Keratinocyte (primary cell): ENCODE results near the gene COG4. TPM values are rescaled to one million over a fixed set of nuclear protein-coding genes. Genes with fewer than 3 reads are reported as not detected.

ENCODE experiments used
- DNase-seq: peaks from one replicate; pipeline ENCODE4 v3.0.0-alpha.2; 2011; ENCODE audit warnings: low read depth, missing footprints, low spot score
- FAIRE-seq: peaks from 2 replicates; lab custom pipeline; 2011; peaks lifted over from hg19 to GRCh38; lab: Jason Lieb, UNC
- H2AFZ ChIP-seq: 2 replicates; pipeline ENCODE4 v1.6.0; 2012; ENCODE audit warnings: low read length, control low read depth, inconsistent platforms; ENCODE audit not compliant: control insufficient read depth
- H3K27ac ChIP-seq: 2 replicates; pipeline ENCODE4 v1.5.1; 2011; ENCODE audit warnings: low read length; ENCODE audit not compliant: control insufficient read depth, insufficient read depth
- H3K27me3 ChIP-seq: 3 replicates; pipeline ENCODE4 v1.6.0; 2011; ENCODE audit warnings: low read length; ENCODE audit not compliant: control insufficient read depth, insufficient read depth; ENCODE audit errors: extremely low read depth
- H3K36me3 ChIP-seq, 2 experiments: 2 replicates in 1 of 2; 3 replicates in 1 of 2; pipeline ENCODE4 v1.5.1; 2011; ENCODE audit warnings: low read length in 2 of 2, mild to moderate bottlenecking in 1 of 2; ENCODE audit not compliant: control insufficient read depth in 2 of 2, insufficient read depth in 2 of 2; ENCODE audit errors: extremely low read depth in 1 of 2
- H3K4me1 ChIP-seq: 3 replicates; pipeline ENCODE4 v1.5.1; 2011; ENCODE audit warnings: low read length; ENCODE audit not compliant: control insufficient read depth, insufficient read depth; ENCODE audit errors: extremely low read depth
- H3K4me2 ChIP-seq: 3 replicates; pipeline ENCODE4 v1.6.0; 2011; ENCODE audit warnings: low read depth, low read length; ENCODE audit not compliant: control insufficient read depth, insufficient read depth; ENCODE audit errors: extremely low read depth
- H3K4me3 ChIP-seq, 3 experiments: fragments of 200-600 bp in 1 of 3; sonication (generic) in 1 of 3; 2 replicates in 2 of 3; 3 replicates in 1 of 3; pipeline ENCODE4 v1.5.1; 2011 to 2016; ENCODE audit warnings: low read length in 3 of 3, mild to moderate bottlenecking in 3 of 3, control low read depth in 2 of 3, inconsistent platforms in 1 of 3, low read depth in 1 of 3, mixed read lengths in 1 of 3, mixed run types in 1 of 3, moderate library complexity in 1 of 3; ENCODE audit not compliant: control insufficient read depth in 2 of 3, insufficient read depth in 2 of 3; ENCODE audit errors: extremely low read depth in 1 of 3
- H3K79me2 ChIP-seq: 2 replicates; pipeline ENCODE4 v1.6.0; 2012; ENCODE audit warnings: low read length; ENCODE audit not compliant: control insufficient read depth, insufficient read depth
- H3K9ac ChIP-seq: 3 replicates; pipeline ENCODE4 v1.6.0; 2011; ENCODE audit warnings: low read length; ENCODE audit not compliant: control insufficient read depth, insufficient read depth; ENCODE audit errors: extremely low read depth
- H3K9me1 ChIP-seq: 3 replicates; pipeline ENCODE4 v1.6.0; 2011; ENCODE audit warnings: low read length; ENCODE audit not compliant: control insufficient read depth, insufficient read depth; ENCODE audit errors: extremely low read depth
- H3K9me3 ChIP-seq: 2 replicates; pipeline ENCODE4 v1.5.1; 2012; ENCODE audit warnings: low read depth, low read length; ENCODE audit not compliant: control insufficient read depth
- H4K20me1 ChIP-seq: 3 replicates; pipeline ENCODE4 v1.6.0; 2011; ENCODE audit warnings: low read length; ENCODE audit not compliant: control insufficient read depth, insufficient read depth; ENCODE audit errors: extremely low read depth
- EZH2 ChIP-seq: IDR thresholded peaks from one replicate; pipeline ENCODE4 v1.6.1; 2012; ENCODE audit warnings: inconsistent platforms, mild to moderate bottlenecking, low read length, moderate library complexity
- dilution Hi-C: fragments of 300-500 bp; cut with MboI; formaldehyde crosslinking; loops from one replicate; pipeline ENCODE4 v1.7.0; 2020; ENCODE audit warnings: low sequenced_read_pairs; ENCODE audit not compliant: extremely low pct_ligation_motif_present
- polyA plus RNA-seq, 5 experiments: library from polyadenylated mRNA; depleted of rRNA in 3 of 5; stranded (reverse) in 3 of 5; stranded (forward) in 1 of 5; unstranded in 1 of 5; fragments of >200 nt; gene quantifications; 1 replicate in 1 of 5; 2 replicates in 3 of 5; 3 replicates in 1 of 5; pipeline versions ENCODE4 v1.2.1 to v1.2.3, GENCODE V29; 2011 to 2012; ENCODE audit warnings: missing spikeins in 2 of 5, low read depth in 1 of 5, low replicate concordance in 1 of 5
- TF ChIP-seq, protein P1 (sequence below), 3 experiments: IDR thresholded peaks in 1 of 3; conservative IDR thresholded peaks in 1 of 3; optimal IDR thresholded peaks in 1 of 3; 2 replicates in 2 of 3; 3 replicates in 1 of 3; pipeline versions ENCODE3 to v1.5.1; 2011; ENCODE audit warnings: low read length in 3 of 3, mild to moderate bottlenecking in 3 of 3, moderate library complexity in 2 of 3, control low read depth in 1 of 3, inconsistent platforms in 1 of 3; ENCODE audit not compliant: insufficient read depth in 2 of 3; ENCODE audit errors: extremely low read depth in 1 of 3

COG4 gene
- polyA plus RNA-seq, 1 donor (not counting 4 experiments of a cell fraction or from before 2014, with no cell fraction given), result 38.9 TPM

DNA sequence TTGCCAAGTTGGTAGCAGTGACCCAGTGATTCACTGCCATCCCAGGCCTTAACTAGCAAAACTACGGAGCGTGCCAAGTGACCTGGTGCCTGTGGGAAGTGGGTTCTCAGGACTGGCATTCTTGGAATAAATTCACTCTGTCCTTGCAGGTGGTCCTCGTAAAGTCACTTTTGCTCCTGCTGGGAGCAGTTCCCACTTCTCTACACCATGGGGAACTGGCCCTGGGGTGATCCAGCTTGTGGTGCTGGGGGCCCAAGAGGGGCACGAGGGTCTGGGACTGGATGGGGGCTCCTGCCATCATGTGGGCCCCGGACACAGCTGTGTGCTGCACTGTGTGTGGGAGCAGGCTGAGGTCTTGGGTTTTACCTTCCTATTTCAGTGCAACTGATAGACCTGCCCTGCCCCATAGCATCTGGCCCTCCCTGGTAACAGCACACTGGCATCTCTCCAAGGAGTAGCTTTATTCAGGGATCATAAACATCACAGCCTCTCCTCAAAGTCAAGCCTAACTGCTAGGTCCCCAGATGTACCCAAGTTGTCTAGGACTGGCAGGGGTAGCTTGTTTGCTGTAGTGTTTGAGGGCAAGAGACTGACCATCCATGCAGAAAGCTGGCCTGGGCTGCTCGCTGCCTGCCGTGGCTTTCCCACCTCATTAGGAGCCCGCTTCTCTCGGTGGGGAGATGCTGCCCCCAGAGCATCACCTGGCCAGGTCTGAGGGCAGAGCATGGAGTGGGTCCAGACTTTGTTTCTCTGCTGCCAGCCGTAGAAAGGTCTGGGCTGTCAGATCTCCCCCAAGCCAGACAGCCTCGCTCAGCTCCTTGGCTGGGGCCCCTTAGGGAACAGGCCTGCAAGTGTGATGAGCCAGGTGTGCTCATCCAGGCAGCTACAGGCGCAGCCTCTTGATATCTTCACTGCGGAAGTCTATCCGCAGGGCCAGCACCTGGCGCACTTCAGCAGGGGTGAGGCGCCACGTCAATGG, 42.9 kb downstream of the COG4 start:
- no peak overlapping the region for H3K4me2 ChIP-seq
- H3K9ac ChIP-seq, result no peak overlapping the region
- H3K79me2 ChIP-seq, result no peaks in the 10 kb centered on the region
- no peaks in the 10 kb centered on the region for H3K9me1 ChIP-seq
- peaks cover 14 to 25% of the 10 kb centered on the region in 2 experiments for H3K36me3 ChIP-seq
- no peak for DNase-seq
- dilution Hi-C loops, result no loop called here
- FAIRE-seq, result no peak
- TF ChIP-seq, protein P1, sequence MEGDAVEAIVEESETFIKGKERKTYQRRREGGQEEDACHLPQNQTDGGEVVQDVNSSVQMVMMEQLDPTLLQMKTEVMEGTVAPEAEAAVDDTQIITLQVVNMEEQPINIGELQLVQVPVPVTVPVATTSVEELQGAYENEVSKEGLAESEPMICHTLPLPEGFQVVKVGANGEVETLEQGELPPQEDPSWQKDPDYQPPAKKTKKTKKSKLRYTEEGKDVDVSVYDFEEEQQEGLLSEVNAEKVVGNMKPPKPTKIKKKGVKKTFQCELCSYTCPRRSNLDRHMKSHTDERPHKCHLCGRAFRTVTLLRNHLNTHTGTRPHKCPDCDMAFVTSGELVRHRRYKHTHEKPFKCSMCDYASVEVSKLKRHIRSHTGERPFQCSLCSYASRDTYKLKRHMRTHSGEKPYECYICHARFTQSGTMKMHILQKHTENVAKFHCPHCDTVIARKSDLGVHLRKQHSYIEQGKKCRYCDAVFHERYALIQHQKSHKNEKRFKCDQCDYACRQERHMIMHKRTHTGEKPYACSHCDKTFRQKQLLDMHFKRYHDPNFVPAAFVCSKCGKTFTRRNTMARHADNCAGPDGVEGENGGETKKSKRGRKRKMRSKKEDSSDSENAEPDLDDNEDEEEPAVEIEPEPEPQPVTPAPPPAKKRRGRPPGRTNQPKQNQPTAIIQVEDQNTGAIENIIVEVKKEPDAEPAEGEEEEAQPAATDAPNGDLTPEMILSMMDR (optimal IDR thresholded peaks at IDR 0.05 in 1 of 3, IDR thresholded peaks at IDR 0.05 in 1 of 3, conservative IDR thresholded peaks at IDR 0.05 in 1 of 3; ENCODE audit: extremely low read depth in 1 of 3, insufficient read depth in 2 of 3, low read length in 3 of 3), result no peak
- TF ChIP-seq EZH2, result no peak
- no peak overlapping the region for H3K4me3 ChIP-seq
- H3K9me3 ChIP-seq, result no peaks in the 10 kb centered on the region
- no peaks in the 10 kb centered on the region for H3K27me3 ChIP-seq
- no peaks in the 10 kb centered on the region for H4K20me1 ChIP-seq
- H2AFZ ChIP-seq, result no peak overlapping the region
- no peak overlapping the region for H3K27ac ChIP-seq
- peaks cover 60% of the 10 kb centered on the region for H3K4me1 ChIP-seq

GRCh38 chr16:70478912-70479341, 44.4 kb downstream of the COG4 start:
- FAIRE-seq, result peak; percentile 96

More at GRCh38 chr16:70478912-70479341, 44.4 kb downstream of the COG4 start:
- no peaks in the 10 kb centered on the region for H3K9me1 ChIP-seq
- H3K4me3 ChIP-seq, result no peak overlapping the region
- H3K9ac ChIP-seq, result no peak overlapping the region
- TF ChIP-seq EZH2, result no peak
- TF ChIP-seq, protein P1 (optimal IDR thresholded peaks at IDR 0.05 in 1 of 3, IDR thresholded peaks at IDR 0.05 in 1 of 3, conservative IDR thresholded peaks at IDR 0.05 in 1 of 3; ENCODE audit: extremely low read depth in 1 of 3, insufficient read depth in 2 of 3, low read length in 3 of 3), result no peak
- no peaks in the 10 kb centered on the region for H4K20me1 ChIP-seq
- H2AFZ ChIP-seq, result no peak overlapping the region
- no peak overlapping the region for H3K4me2 ChIP-seq
- peaks cover 66% of the 10 kb centered on the region for H3K4me1 ChIP-seq
- DNase-seq, result no peak
- no peaks in the 10 kb centered on the region for H3K9me3 ChIP-seq
- peaks cover 14 to 25% of the 10 kb centered on the region in 2 experiments for H3K36me3 ChIP-seq
- H3K27ac ChIP-seq, result no peak overlapping the region
- dilution Hi-C loops, result no loop called here
- H3K27me3 ChIP-seq, result no peaks in the 10 kb centered on the region
- no peaks in the 10 kb centered on the region for H3K79me2 ChIP-seq
